Measurements from ENCODE around the gene CDO1. TPM values are rescaled to one million over a fixed set of nuclear protein-coding genes. Genes with fewer than 3 reads are reported as not detected.

CDO1 gene
- total RNA-seq, 1 experiment from 2014 or later = 0.17 TPM

DNA sequence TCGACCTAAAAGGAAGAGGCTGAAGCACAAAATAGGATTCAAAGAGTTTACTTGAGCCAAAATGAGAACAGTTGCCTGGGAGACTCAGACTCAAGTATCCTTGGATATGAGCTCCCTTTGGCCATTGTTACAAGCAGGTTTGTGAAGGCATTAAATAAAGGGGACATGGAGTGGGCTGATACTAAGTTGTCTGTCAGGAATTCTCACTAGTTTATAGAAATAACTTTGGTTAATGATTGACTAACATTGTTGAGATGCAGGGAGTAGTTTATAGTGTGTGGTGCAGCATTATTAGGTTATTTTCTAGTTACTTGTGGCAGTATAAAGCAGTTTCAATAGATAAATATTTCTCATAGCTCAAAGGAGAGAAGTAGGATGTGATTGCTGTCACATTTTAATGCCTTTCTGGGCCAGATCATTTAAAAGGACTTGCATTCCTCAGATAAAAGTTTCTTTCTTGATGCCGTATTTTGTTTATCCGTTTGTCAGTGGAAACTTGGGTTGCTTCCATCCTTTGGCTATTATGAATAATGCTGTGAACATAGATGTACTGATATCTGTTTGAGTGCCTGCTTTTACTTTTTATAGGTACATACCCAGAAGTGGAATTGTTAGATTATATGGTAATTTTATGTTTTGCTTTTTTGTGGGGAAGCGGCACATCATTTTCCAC lies 34.4 kb upstream of the CDO1 start:
- Histone ChIP-seq H3K4me2 (ENCODE audit: low read length) (peak overlapping the region; percentile 51), H3K4me3 (replicated peaks in 1 of 2; ENCODE audit: low read depth in 1 of 2, low read length in 2 of 2) (0 out of 4 replicates have a peak overlapping the region, but pooled peaks of 1 of the 2 experiments have one; percentile 3), H3K9me2 (ENCODE audit: insufficient read depth) (no peaks in the 10 kb centered on the region), H3K27ac (ENCODE audit: low read depth, low read length) (peak overlapping the region; percentile 96), H3K79me2 (ENCODE audit: insufficient read depth, low read length) (peaks cover 100% of the 10 kb centered on the region), H4K20me1 (ENCODE audit: insufficient read depth) (no peaks in the 10 kb centered on the region), H2AFZ (ENCODE audit: low read depth, low read length, poor library complexity, severe bottlenecking) (no peak overlapping the region), H3K36me3 (ENCODE audit: control insufficient read depth in 1 of 2, insufficient read depth in 2 of 2, low read length in 2 of 2) (peaks cover 0 to 5% of the 10 kb centered on the region in 2 experiments; a peak in 2 of 4 replicates), H3K9me3 (ENCODE audit: control insufficient read depth in 1 of 2, insufficient read depth in 1 of 2, low read depth in 1 of 2, low read length in 2 of 2) (no peaks in the 10 kb centered on the region), H3K4me1 (ENCODE audit: control insufficient read depth in 1 of 2, insufficient read depth in 2 of 2, low read length in 2 of 2) (peaks cover 87 to 99% of the 10 kb centered on the region in 2 experiments), H3K27me3 (ENCODE audit: insufficient read depth, low read length) (no peaks in the 10 kb centered on the region), H3K9ac (ENCODE audit: low read length) (peak overlapping the region; percentile 23; the same call in 1 of the 2 replicates)
- ATAC-seq = no peak
- intact Hi-C loops (cut with micrococcal nuclease) = no loop called here
- CTCF ChIA-PET = no interaction called here
- no TSS peak for BruUV-seq (replicated peaks)
- POLR2A ChIA-PET = no interaction called here
- RAD21 ChIA-PET (ENCODE audit: low non-redundant PET in 1 of 2, low total read pairs in 2 of 2, uncharacterized antibody in 2 of 2, unreplicated experiment in 2 of 2) = no interaction called here
- TF ChIP-seq, protein P1, sequence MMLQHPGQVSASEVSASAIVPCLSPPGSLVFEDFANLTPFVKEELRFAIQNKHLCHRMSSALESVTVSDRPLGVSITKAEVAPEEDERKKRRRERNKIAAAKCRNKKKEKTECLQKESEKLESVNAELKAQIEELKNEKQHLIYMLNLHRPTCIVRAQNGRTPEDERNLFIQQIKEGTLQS (IDR thresholded peaks at IDR 0.05) = no peak
- no peak for TF ChIP-seq FOSL1 (IDR thresholded peaks at IDR 0.05; ENCODE audit: low read depth)
- TF ChIP-seq SRF (IDR thresholded peaks at IDR 0.05; ENCODE audit: low read depth) = no peak
- no peak for TF ChIP-seq CBX3 (IDR thresholded peaks at IDR 0.05; ENCODE audit: low read depth)
- TF ChIP-seq ZFX (IDR thresholded peaks at IDR 0.05) = no peak
- TF ChIP-seq SP1 (IDR thresholded peaks at IDR 0.05; ENCODE audit: low read depth) = 0 out of 2 replicates have a peak, but pooled peaks have one; percentile 9
- TF ChIP-seq, protein P2, sequence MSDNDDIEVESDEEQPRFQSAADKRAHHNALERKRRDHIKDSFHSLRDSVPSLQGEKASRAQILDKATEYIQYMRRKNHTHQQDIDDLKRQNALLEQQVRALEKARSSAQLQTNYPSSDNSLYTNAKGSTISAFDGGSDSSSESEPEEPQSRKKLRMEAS (IDR thresholded peaks at IDR 0.05) = no peak
- DNase-seq (ENCODE audit: low read depth, low spot score) = no peak

DNA sequence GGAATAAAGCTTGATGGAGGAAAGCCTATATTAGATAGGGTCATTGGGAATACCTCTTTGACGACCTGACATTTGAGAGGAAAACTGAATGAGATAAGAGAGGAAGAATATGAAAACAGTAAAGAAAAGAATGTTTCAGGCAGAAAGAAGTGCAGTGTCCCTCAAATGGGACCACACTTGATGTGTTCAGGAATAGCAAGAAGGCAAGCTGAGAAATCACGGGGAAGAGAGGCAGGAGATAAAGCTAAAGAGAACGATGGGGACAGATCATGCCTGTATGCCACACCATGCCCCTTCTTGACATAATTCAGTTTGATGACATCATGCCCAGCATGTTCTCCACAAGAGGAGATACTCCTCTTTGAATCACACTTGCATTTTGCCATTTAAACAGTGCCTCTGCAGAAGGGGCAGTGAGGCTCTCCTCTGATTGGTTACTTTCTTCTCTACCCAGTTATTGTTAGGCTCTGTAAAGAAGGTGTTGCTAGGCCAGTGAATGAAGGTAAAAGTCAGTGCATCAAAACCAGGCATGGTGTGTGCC lies 32.9 kb upstream of the CDO1 start:
- Histone ChIP-seq H3K79me2 (ENCODE audit: insufficient read depth, low read length) (peaks cover 100% of the 10 kb centered on the region), H3K27me3 (ENCODE audit: insufficient read depth, low read length) (no peaks in the 10 kb centered on the region), H3K9me3 (ENCODE audit: control insufficient read depth in 1 of 2, insufficient read depth in 1 of 2, low read depth in 1 of 2, low read length in 2 of 2) (no peaks in the 10 kb centered on the region), H3K27ac (ENCODE audit: low read depth, low read length) (peak overlapping the region; percentile 96), H3K9me2 (ENCODE audit: insufficient read depth) (no peaks in the 10 kb centered on the region), H3K4me3 (replicated peaks in 1 of 2; ENCODE audit: low read depth in 1 of 2, low read length in 2 of 2) (0 out of 4 replicates have a peak overlapping the region, but pooled peaks of 1 of the 2 experiments have one; percentile 0), H3K4me2 (ENCODE audit: low read length) (peak overlapping the region; percentile 91), H3K4me1 (ENCODE audit: control insufficient read depth in 1 of 2, insufficient read depth in 2 of 2, low read length in 2 of 2) (peaks cover 84 to 99% of the 10 kb centered on the region in 2 experiments), H4K20me1 (ENCODE audit: insufficient read depth) (no peaks in the 10 kb centered on the region), H3K9ac (ENCODE audit: low read length) (peak overlapping the region; percentile 70), H3K36me3 (ENCODE audit: control insufficient read depth in 1 of 2, insufficient read depth in 2 of 2, low read length in 2 of 2) (peaks cover 0 to 5% of the 10 kb centered on the region in 2 experiments; a peak in 2 of 4 replicates), H2AFZ (ENCODE audit: low read depth, low read length, poor library complexity, severe bottlenecking) (no peak overlapping the region)
- TF ChIP-seq CEBPB (IDR thresholded peaks at IDR 0.05; ENCODE audit: low read depth) = no peak
- no peak for TF ChIP-seq FOSL1 (IDR thresholded peaks at IDR 0.05; ENCODE audit: low read depth)
- DNase-seq (ENCODE audit: low read depth, low spot score) (no peak), ATAC-seq (0 out of 2 replicates have a peak, but pooled peaks have one; percentile 5)
- CTCF ChIA-PET = no interaction called here
- BruUV-seq (replicated peaks) = no TSS peak
- POLR2A ChIA-PET = interaction anchor here (0.7 kb wide), 1 partner anchor 243 kb away, joined by 5 read pairs; no protein-coding TSS in a partner anchor
- RAD21 ChIA-PET (ENCODE audit: low non-redundant PET in 1 of 2, low total read pairs in 2 of 2, uncharacterized antibody in 2 of 2, unreplicated experiment in 2 of 2) = no interaction called here
- intact Hi-C loops (cut with micrococcal nuclease) = loop anchor here (5.0 kb wide), 1 partner anchor 218 kb away; no protein-coding TSS in a partner anchor
